B cell (primary cell): ENCODE data around the gene ZFYVE9.

Source experiments
- CTCF ChIP-seq: fragments of 200-600 bp; IDR thresholded peaks from one replicate; pipeline ENCODE4 v1.8.0; 2022; ENCODE audit warnings: antibody characterized with exemption, mild to moderate bottlenecking
- EZH2 ChIP-seq: IDR thresholded peaks from 2 replicates; pipeline ENCODE4 v1.6.1; 2012; ENCODE audit warnings: borderline replicate concordance, low read depth, mild to moderate bottlenecking, moderate library complexity, low read length; ENCODE audit not compliant: insufficient read depth, poor library complexity, severe bottlenecking

GRCh38 chr1:52343979-52344378 is 202.1 kb downstream of the ZFYVE9 start:
- no peak for TF ChIP-seq CTCF
- TF ChIP-seq EZH2 = no peak
